HG02943 (cell line): ENCODE data around the gene FAM83B.
"Not testable (repeated sequence)": the region's sequence is repeated elsewhere in the genome, so short reads cannot be mapped to it uniquely, and the experiment has no call there.

ENCODE experiments used
- ATAC-seq: cut with Tn5 transposase; IDR thresholded peaks from one replicate; pipeline ENCODE4 v1.9.1; 2021; ENCODE audit warnings: mild to moderate bottlenecking, low read depth, moderate library complexity; ENCODE audit not compliant: unreplicated experiment

FAM83B gene

GRCh38 chr6:54897462-54898189 is 51.1 kb downstream of the FAM83B start:
- ATAC-seq, result no peak

GRCh38 chr6:54898767-54899166 is 52.2 kb downstream of the FAM83B start:
- no peak for ATAC-seq

- no peak for ATAC-seq
These were observed 52.9 kb downstream of the FAM83B start for GRCh38 chr6:54899442-54899841.

- no peak for ATAC-seq
These were observed 53.4 kb downstream of the FAM83B start for GRCh38 chr6:54899986-54900385.

GRCh38 chr6:54900666-54901065 is 54.1 kb downstream of the FAM83B start:
- no peak for ATAC-seq

GRCh38 chr6:54903884-54904283 is 57.3 kb downstream of the FAM83B start:
- ATAC-seq, result no peak

- no peak for ATAC-seq
These were observed 60.8 kb downstream of the FAM83B start for GRCh38 chr6:54907355-54907754.

GRCh38 chr6:54909184-54909583 is 62.6 kb downstream of the FAM83B start:
- ATAC-seq, result no peak

- no peak for ATAC-seq
These were observed 63.9 kb downstream of the FAM83B start for GRCh38 chr6:54910431-54910884.

- no peak for ATAC-seq
These were observed 64.3 kb downstream of the FAM83B start for GRCh38 chr6:54910921-54911320.

GRCh38 chr6:54913211-54913610 is 66.6 kb downstream of the FAM83B start:
- no peak for ATAC-seq

- no peak for ATAC-seq
These were observed 70.3 kb downstream of the FAM83B start for GRCh38 chr6:54916858-54917257.

- no peak for ATAC-seq
These were observed 74.1 kb downstream of the FAM83B start for GRCh38 chr6:54920628-54921027.

- ATAC-seq, result no peak
These were observed 75.3 kb downstream of the FAM83B start for GRCh38 chr6:54921891-54922290.

GRCh38 chr6:54929245-54929909 is 82.8 kb downstream of the FAM83B start:
- ATAC-seq, result no peak

- no peak for ATAC-seq
These were observed 86.1 kb downstream of the FAM83B start for GRCh38 chr6:54932622-54933021.

GRCh38 chr6:54935739-54936138 is 89.2 kb downstream of the FAM83B start:
- no peak for ATAC-seq

GRCh38 chr6:54937371-54937770 is 90.8 kb downstream of the FAM83B start:
- no peak for ATAC-seq

GRCh38 chr6:54957698-54958097 is 111.1 kb downstream of the FAM83B start:
- no peak for ATAC-seq

- no peak for ATAC-seq
These were observed 111.9 kb downstream of the FAM83B start for GRCh38 chr6:54958446-54958845.

GRCh38 chr6:54959820-54960219 is 113.2 kb downstream of the FAM83B start:
- ATAC-seq, result no peak

GRCh38 chr6:54961372-54961771 is 114.8 kb downstream of the FAM83B start:
- not testable (repeated sequence) for ATAC-seq
